Activated naive CD8-positive, alpha-beta T cell treated with anti-CD3 and anti-CD28 coated beads for 36 hours (primary cell): Measurements from ENCODE around the gene WNT9B. TPM values are rescaled to one million over a fixed set of nuclear protein-coding genes. Genes with fewer than 3 reads are reported as not detected.

Experiments
- DNase-seq: peaks from one replicate; pipeline ENCODE4 v3.0.0; 2021
- H3K27ac Mint-ChIP-seq: one replicate; pipeline ENCODE4 v1.8.0; 2022; ENCODE audit warnings: mild to moderate bottlenecking, moderate library complexity, mixed read lengths
- H3K27me3 Mint-ChIP-seq: one replicate; pipeline ENCODE4 v1.8.0; 2022; ENCODE audit warnings: mild to moderate bottlenecking, mixed read lengths
- H3K36me3 Mint-ChIP-seq: one replicate; pipeline ENCODE4 v1.8.0; 2021; ENCODE audit warnings: mild to moderate bottlenecking, mixed read lengths
- H3K4me1 Mint-ChIP-seq: one replicate; pipeline ENCODE4 v1.8.0; 2021; ENCODE audit warnings: mixed read lengths
- H3K4me3 Mint-ChIP-seq: one replicate; pipeline ENCODE4 v1.8.0; 2022; ENCODE audit warnings: mild to moderate bottlenecking, moderate library complexity, mixed read lengths
- H3K9me3 Mint-ChIP-seq: one replicate; pipeline ENCODE4 v1.8.0; 2022; ENCODE audit warnings: mixed read lengths
- total RNA-seq, 2 experiments: library from RNA; stranded (reverse); gene quantifications; one replicate each; pipeline ENCODE4 v1.2.3, GENCODE V29; 2021

The WNT9B gene
- total RNA-seq, 2 experiments from 2014 or later, result not detected

DNA sequence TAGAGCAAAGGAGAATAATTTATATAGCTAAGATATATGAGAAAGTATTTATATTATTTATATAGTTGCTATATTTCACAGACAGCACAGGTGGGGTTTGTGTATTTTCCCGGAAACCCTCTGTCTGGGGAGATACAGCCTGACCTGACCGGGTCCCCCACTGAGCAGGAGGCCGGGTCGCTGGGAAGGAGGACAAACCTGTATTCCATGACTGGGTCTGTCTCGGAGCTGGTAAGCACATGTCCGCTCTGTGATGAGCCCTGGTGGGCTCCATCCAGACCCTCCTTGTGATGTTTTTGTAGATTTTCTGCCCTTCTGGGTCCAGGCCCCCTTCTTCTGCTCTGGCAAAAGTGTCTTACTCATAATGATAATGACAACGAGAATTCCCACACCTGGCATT is 27.7 kb downstream of the WNT9B start:
- no peak overlapping the region for H3K4me3 Mint-ChIP-seq
- no peaks in the 10 kb centered on the region for H3K27me3 Mint-ChIP-seq
- no peak for DNase-seq
- no peaks in the 10 kb centered on the region for H3K9me3 Mint-ChIP-seq
- H3K36me3 Mint-ChIP-seq, result no peaks in the 10 kb centered on the region
- H3K4me1 Mint-ChIP-seq, result peaks cover 5% of the 10 kb centered on the region
- no peak overlapping the region for H3K27ac Mint-ChIP-seq

GRCh38 chr17:46881015-46881414 is 29.6 kb downstream of the WNT9B start:
- no peak overlapping the region for H3K27ac Mint-ChIP-seq
- H3K4me1 Mint-ChIP-seq, result peaks cover 5% of the 10 kb centered on the region
- H3K4me3 Mint-ChIP-seq, result no peak overlapping the region
- no peaks in the 10 kb centered on the region for H3K36me3 Mint-ChIP-seq
- H3K9me3 Mint-ChIP-seq, result no peaks in the 10 kb centered on the region
- no peak for DNase-seq
- H3K27me3 Mint-ChIP-seq, result peaks cover 8% of the 10 kb centered on the region

- Mint-ChIP-seq H3K27ac (no peak overlapping the region), H3K4me1 (peaks cover 3% of the 10 kb centered on the region), H3K36me3 (no peaks in the 10 kb centered on the region), H3K9me3 (no peaks in the 10 kb centered on the region), H3K4me3 (no peak overlapping the region), H3K27me3 (peaks cover 9% of the 10 kb centered on the region)
- DNase-seq, result no peak
Measured at GRCh38 chr17:46882666-46883065, 31.3 kb downstream of the WNT9B start.

DNA sequence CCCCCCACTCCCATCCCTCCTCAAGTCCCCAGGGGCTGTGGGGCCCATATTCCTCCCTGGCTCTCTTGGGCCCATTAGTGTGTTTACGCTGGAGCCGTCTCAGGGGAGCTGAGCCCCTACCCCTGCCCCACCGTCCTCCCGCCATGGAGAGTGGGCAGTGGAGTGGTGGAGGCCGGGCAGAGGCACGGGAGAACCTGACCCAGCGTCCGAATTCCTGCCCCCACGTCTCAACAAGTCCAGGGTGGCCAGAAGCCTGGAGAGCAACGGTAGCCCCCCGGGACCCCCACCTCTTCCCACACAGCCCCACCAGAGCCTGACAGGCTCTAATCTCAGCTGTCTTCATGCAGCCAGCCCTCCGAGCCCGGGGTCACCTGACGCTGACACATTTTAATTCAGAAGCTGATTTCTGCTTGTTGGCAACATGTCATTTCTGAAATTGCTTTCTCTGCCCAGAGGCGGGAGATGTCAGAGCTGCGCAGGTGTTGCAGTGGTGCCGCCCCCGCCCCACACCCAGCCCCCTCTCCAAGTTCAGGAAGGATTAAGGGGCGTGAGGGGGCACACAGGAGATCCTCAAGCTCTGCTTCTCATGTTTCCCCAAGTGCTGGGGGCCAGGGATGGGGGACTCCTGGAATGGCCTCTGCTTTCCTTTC is 32.6 kb downstream of the WNT9B start:
- H3K36me3 Mint-ChIP-seq, result no peaks in the 10 kb centered on the region
- no peak overlapping the region for H3K27ac Mint-ChIP-seq
- no peak for DNase-seq
- no peaks in the 10 kb centered on the region for H3K9me3 Mint-ChIP-seq
- H3K4me3 Mint-ChIP-seq, result no peak overlapping the region
- peaks cover 9% of the 10 kb centered on the region for H3K27me3 Mint-ChIP-seq
- no peaks in the 10 kb centered on the region for H3K4me1 Mint-ChIP-seq

GRCh38 chr17:46884552-46884951 is 33.2 kb downstream of the WNT9B start:
- H3K36me3 Mint-ChIP-seq, result no peaks in the 10 kb centered on the region
- no peaks in the 10 kb centered on the region for H3K4me1 Mint-ChIP-seq
- no peaks in the 10 kb centered on the region for H3K9me3 Mint-ChIP-seq
- H3K27me3 Mint-ChIP-seq, result peaks cover 9% of the 10 kb centered on the region
- no peak overlapping the region for H3K27ac Mint-ChIP-seq
- H3K4me3 Mint-ChIP-seq, result no peak overlapping the region
- DNase-seq, result no peak

DNA sequence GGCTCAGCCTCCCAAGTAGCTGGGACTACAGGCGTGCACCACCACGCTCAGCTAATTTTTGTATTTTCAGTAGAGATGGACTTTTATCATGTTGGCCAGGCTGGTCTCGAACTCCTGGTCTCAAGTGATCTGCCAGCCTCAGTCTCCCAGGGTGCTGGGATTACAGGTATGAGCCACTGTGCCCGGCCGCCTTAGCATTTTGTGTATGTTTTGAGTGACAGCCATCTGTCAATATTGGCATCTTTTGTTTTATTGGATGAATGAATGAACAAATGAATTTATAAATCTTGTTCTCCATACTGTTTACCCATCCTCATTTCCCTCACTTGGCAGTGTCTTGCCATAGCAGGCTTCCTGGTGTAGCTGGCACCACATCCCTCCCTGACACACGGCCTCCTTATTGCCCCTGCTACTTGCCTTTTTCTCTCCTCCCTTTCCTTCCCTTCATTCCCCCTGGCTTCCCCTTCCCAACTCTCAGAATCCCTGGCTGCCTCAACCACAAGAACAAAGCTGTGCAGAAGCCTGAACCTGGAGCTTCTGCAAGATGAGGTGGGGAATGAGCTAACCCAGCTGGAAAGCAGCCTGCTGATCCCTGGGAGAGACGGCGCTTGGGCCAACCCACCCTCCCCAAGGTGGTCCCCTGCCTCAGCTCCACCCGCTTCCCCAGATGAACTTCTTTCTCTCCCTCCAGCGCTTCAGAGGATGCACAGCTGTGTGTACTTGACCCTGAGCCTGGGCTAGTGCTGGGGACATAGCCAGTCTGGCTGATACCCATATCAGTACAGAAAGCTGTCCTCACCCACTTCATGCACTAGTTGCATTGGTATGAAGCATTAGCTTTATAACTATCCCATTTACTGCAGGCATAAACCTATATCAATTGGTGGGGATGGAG is 34.3 kb downstream of the WNT9B start:
- no peaks in the 10 kb centered on the region for H3K36me3 Mint-ChIP-seq
- no peaks in the 10 kb centered on the region for H3K4me1 Mint-ChIP-seq
- no peak for DNase-seq
- peaks cover 10% of the 10 kb centered on the region for H3K27me3 Mint-ChIP-seq
- no peaks in the 10 kb centered on the region for H3K9me3 Mint-ChIP-seq
- H3K4me3 Mint-ChIP-seq, result no peak overlapping the region
- no peak overlapping the region for H3K27ac Mint-ChIP-seq

GRCh38 chr17:46886310-46886663 is 34.9 kb downstream of the WNT9B start:
- Mint-ChIP-seq H3K4me1 (no peaks in the 10 kb centered on the region), H3K36me3 (no peaks in the 10 kb centered on the region), H3K9me3 (no peaks in the 10 kb centered on the region), H3K27ac (no peak overlapping the region), H3K4me3 (no peak overlapping the region), H3K27me3 (peaks cover 12% of the 10 kb centered on the region)
- no peak for DNase-seq

GRCh38 chr17:46887717-46888116 is 36.3 kb downstream of the WNT9B start:
- Mint-ChIP-seq H3K4me1 (no peaks in the 10 kb centered on the region), H3K27ac (no peak overlapping the region), H3K36me3 (no peaks in the 10 kb centered on the region), H3K9me3 (no peaks in the 10 kb centered on the region), H3K4me3 (no peak overlapping the region), H3K27me3 (peaks cover 20% of the 10 kb centered on the region)
- no peak for DNase-seq

DNA sequence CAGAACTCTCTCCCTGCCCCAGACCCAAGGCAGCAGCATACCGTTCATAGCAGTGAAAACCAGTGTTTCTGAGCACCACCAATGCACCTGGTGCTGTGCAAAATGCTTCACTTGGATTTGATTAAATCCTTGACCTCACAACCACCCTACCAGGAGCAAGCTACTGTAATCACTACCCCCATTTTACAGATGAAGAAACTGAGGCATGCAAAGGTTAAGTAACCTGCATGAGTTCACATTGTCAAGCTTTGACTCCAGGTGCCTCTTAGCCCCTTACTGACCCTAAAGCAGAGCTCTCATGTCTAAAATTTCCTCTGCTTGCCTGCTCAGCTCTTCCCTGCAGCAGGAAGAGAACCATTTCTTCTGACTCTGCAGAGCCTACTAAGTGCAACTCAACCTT is 37.3 kb downstream of the WNT9B start:
- no peaks in the 10 kb centered on the region for H3K4me1 Mint-ChIP-seq
- DNase-seq, result no peak
- no peaks in the 10 kb centered on the region for H3K36me3 Mint-ChIP-seq
- no peak overlapping the region for H3K27ac Mint-ChIP-seq
- no peaks in the 10 kb centered on the region for H3K9me3 Mint-ChIP-seq
- no peak overlapping the region for H3K4me3 Mint-ChIP-seq
- peaks cover 22% of the 10 kb centered on the region for H3K27me3 Mint-ChIP-seq

DNA sequence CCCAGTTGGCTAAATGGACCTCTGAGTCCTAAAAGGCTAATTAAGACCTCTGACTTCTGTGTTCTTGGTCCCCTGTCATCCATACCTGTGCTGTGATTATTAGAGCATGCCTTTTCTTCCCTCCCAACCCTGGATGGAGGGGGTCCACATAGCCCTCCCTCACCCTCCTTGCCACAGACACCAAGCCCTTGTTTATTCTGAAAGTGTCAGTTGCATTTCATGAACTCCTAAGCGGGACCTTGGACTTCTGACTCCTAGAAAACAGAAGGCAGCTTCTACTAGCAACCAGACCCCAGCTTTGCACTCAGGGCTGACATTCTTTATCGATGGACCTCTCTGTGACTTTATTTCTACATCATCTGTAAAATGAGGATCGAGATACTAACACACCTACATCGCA is 38.1 kb downstream of the WNT9B start:
- no peak for DNase-seq
- Mint-ChIP-seq H3K27ac (no peak overlapping the region), H3K4me3 (no peak overlapping the region), H3K9me3 (no peaks in the 10 kb centered on the region), H3K4me1 (no peaks in the 10 kb centered on the region), H3K27me3 (peaks cover 22% of the 10 kb centered on the region), H3K36me3 (no peaks in the 10 kb centered on the region)

- Mint-ChIP-seq H3K4me1 (no peaks in the 10 kb centered on the region), H3K27ac (no peak overlapping the region), H3K4me3 (no peak overlapping the region), H3K27me3 (peaks cover 22% of the 10 kb centered on the region), H3K36me3 (no peaks in the 10 kb centered on the region), H3K9me3 (no peaks in the 10 kb centered on the region)
- DNase-seq, result no peak
Measured at GRCh38 chr17:46889992-46890564, 38.7 kb downstream of the WNT9B start.

DNA sequence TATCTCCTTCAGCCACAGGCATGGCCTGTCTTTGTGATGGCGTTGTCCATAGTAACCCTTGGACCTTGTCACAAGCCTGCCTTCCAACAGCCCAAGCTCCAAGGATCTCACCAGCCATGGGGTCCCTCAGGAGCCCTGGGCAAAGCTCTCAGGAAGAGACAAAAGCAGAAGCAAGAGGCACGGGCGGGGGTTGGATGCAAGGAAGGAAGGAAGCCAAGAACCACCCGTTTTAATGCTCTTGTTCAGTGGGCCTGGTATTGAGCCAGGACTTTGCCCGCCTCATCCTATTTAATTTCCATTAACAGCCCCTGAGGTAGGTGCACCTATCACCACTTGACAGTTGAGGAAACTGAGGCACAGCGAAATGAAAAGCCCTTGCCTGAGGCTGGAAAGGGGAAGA is 39.3 kb downstream of the WNT9B start:
- Mint-ChIP-seq H3K36me3 (no peaks in the 10 kb centered on the region), H3K27me3 (peaks cover 18% of the 10 kb centered on the region), H3K4me3 (no peak overlapping the region), H3K4me1 (no peaks in the 10 kb centered on the region), H3K27ac (no peak overlapping the region), H3K9me3 (no peaks in the 10 kb centered on the region)
- DNase-seq, result no peak

GRCh38 chr17:46892192-46892703 is 40.9 kb downstream of the WNT9B start:
- no peaks in the 10 kb centered on the region for H3K9me3 Mint-ChIP-seq
- H3K4me1 Mint-ChIP-seq, result no peaks in the 10 kb centered on the region
- no peak for DNase-seq
- H3K27ac Mint-ChIP-seq, result no peak overlapping the region
- H3K27me3 Mint-ChIP-seq, result peaks cover 13% of the 10 kb centered on the region
- H3K36me3 Mint-ChIP-seq, result no peaks in the 10 kb centered on the region
- no peak overlapping the region for H3K4me3 Mint-ChIP-seq

GRCh38 chr17:46894024-46894423 is 42.6 kb downstream of the WNT9B start:
- no peak overlapping the region for H3K4me3 Mint-ChIP-seq
- no peak overlapping the region for H3K27ac Mint-ChIP-seq
- no peaks in the 10 kb centered on the region for H3K4me1 Mint-ChIP-seq
- DNase-seq, result no peak
- H3K27me3 Mint-ChIP-seq, result peaks cover 13% of the 10 kb centered on the region
- H3K36me3 Mint-ChIP-seq, result no peaks in the 10 kb centered on the region
- H3K9me3 Mint-ChIP-seq, result no peaks in the 10 kb centered on the region

- peaks cover 13% of the 10 kb centered on the region for H3K27me3 Mint-ChIP-seq
- no peak overlapping the region for H3K27ac Mint-ChIP-seq
- no peaks in the 10 kb centered on the region for H3K4me1 Mint-ChIP-seq
Measured at GRCh38 chr17:46894476-46895151, 43.2 kb downstream of the WNT9B start.

More at GRCh38 chr17:46894476-46895151, 43.2 kb downstream of the WNT9B start:
- no peak for DNase-seq
- Mint-ChIP-seq H3K36me3 (no peaks in the 10 kb centered on the region), H3K4me3 (no peak overlapping the region), H3K9me3 (no peaks in the 10 kb centered on the region)
